Transverse colon (tissue), 3 donors: ENCODE measurements around the gene ZNF365.
"Not testable (repeated sequence)": the region's sequence is repeated elsewhere in the genome, so short reads cannot be mapped to it uniquely, and the experiment has no call there.

Source experiments
- EP300 ChIP-seq: sonication (generic); formaldehyde crosslinking; IDR thresholded peaks from one replicate; pipeline ENCODE4 v1.6.1; 2017; ENCODE audit warnings: antibody characterized with exemption, low read depth
- TF ChIP-seq, protein P1 (sequence below), 5 experiments: fragments of 200-600 bp in 3 of 5; fragments of 450-650 bp in 2 of 5; sonication (generic) in 3 of 5; IDR thresholded peaks; 1 replicate in 2 of 5; 2 replicates in 3 of 5; pipeline ENCODE4 v1.5.1; 2016 to 2017; ENCODE audit warnings: antibody characterized with exemption in 5 of 5, inconsistent platforms in 3 of 5, mild to moderate bottlenecking in 2 of 5, moderate library complexity in 1 of 5

DNA sequence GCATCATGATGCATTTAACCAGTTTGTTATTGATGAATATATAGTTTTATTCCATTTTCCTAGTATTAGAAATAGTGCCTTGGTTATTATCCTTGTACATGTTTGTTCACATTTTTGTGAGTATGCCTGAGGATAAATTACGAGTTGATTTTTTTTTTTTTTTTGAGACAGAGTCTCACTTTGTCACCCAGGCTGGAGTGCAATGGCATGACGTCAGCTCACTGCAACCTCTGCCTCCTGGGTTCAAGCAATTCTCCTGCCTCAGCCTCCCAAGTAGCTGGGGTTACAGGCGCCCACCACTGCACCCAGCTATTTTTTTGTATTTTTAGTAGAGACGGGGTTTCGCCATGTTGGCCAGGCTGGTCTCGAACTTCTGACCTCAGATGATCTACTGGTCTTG, 4.7 kb downstream of the ZNF365 start:
- TF ChIP-seq EP300, result not testable (repeated sequence)
- TF ChIP-seq, protein P1, sequence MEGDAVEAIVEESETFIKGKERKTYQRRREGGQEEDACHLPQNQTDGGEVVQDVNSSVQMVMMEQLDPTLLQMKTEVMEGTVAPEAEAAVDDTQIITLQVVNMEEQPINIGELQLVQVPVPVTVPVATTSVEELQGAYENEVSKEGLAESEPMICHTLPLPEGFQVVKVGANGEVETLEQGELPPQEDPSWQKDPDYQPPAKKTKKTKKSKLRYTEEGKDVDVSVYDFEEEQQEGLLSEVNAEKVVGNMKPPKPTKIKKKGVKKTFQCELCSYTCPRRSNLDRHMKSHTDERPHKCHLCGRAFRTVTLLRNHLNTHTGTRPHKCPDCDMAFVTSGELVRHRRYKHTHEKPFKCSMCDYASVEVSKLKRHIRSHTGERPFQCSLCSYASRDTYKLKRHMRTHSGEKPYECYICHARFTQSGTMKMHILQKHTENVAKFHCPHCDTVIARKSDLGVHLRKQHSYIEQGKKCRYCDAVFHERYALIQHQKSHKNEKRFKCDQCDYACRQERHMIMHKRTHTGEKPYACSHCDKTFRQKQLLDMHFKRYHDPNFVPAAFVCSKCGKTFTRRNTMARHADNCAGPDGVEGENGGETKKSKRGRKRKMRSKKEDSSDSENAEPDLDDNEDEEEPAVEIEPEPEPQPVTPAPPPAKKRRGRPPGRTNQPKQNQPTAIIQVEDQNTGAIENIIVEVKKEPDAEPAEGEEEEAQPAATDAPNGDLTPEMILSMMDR (IDR thresholded peaks at IDR 0.05), result not testable (repeated sequence)
